ENCODE measurements around the gene NFIA. TPM values are rescaled to one million over a fixed set of nuclear protein-coding genes. Genes with fewer than 3 reads are reported as not detected.

Gene NFIA
- total RNA-seq, 1 experiment from 2014 or later, result 0.35 TPM

- Histone ChIP-seq H3T11ph (ENCODE audit: low read length) (no peak overlapping the region), H4K20me1 (ENCODE audit: control insufficient read depth, insufficient read depth, insufficient read length) (no peaks in the 10 kb centered on the region), H2BK120ac (ENCODE audit: low read depth, low read length, poor library complexity, severe bottlenecking) (no peak overlapping the region), H3K27me3 (ENCODE audit: insufficient read depth, low read length) (no peaks in the 10 kb centered on the region), H3K4me2 (ENCODE audit: insufficient read depth, insufficient read length, low read length) (no peak overlapping the region), H2AFZ (ENCODE audit: low read length) (no peak overlapping the region), H4K91ac (ENCODE audit: insufficient read length, low read depth, low read length) (no peak overlapping the region), H2BK20ac (ENCODE audit: low read depth, low read length, poor library complexity, severe bottlenecking) (no peak overlapping the region), H3K79me2 (ENCODE audit: insufficient read depth, low read length) (no peaks in the 10 kb centered on the region), H4K8ac (replicated peaks; ENCODE audit: insufficient read length, low read depth, low read length) (no peak overlapping the region), H3K9ac (ENCODE audit: extremely low read depth, insufficient read length, low read length) (no peak overlapping the region), H3K56ac (ENCODE audit: insufficient read length, low read depth, low read length) (no peak overlapping the region), H3K9me3 (ENCODE audit: control insufficient read depth, low read depth, low read length) (no peaks in the 10 kb centered on the region), H2AK5ac (ENCODE audit: insufficient read length, low read length) (no peak overlapping the region), H3K4me1 (ENCODE audit: insufficient read depth, low read length) (no peaks in the 10 kb centered on the region), H2BK15ac (ENCODE audit: low read depth, low read length) (no peak overlapping the region), H3K18ac (ENCODE audit: insufficient read length, low read depth, low read length) (no peak overlapping the region), H3K79me1 (ENCODE audit: insufficient read depth, low read depth, low read length, poor library complexity, severe bottlenecking) (no peaks in the 10 kb centered on the region), H2BK5ac (ENCODE audit: insufficient read length, low read length) (no peak overlapping the region), H3K23ac (ENCODE audit: insufficient read length, low read depth, low read length) (no peak overlapping the region), H3K23me2 (ENCODE audit: insufficient read length, low read depth, low read length, poor library complexity, severe bottlenecking) (no peaks in the 10 kb centered on the region), H2BK12ac (ENCODE audit: insufficient read length, low read depth, low read length) (no peak overlapping the region), H3K4ac (ENCODE audit: low read depth, low read length) (no peak overlapping the region), H4K5ac (ENCODE audit: insufficient read length, low read depth, low read length) (no peak overlapping the region), H3K14ac (ENCODE audit: insufficient read depth, low read length) (no peak overlapping the region), H3K27ac (ENCODE audit: insufficient read length, low read depth, low read length) (no peak overlapping the region)
- H3K4me1 Mint-ChIP-seq, result peaks cover 4 to 14% of the 10 kb centered on the region in 2 experiments
- H3K36me3 Mint-ChIP-seq (ENCODE audit: insufficient read depth in 1 of 3, low read depth in 3 of 3), result no peaks in the 10 kb centered on the region
- WGBS (ENCODE audit: extremely low coverage, insufficient read length, low lambda C conversion rate), result no CpG with 5 or more reads among the region's 2 CpGs
- no peak overlapping the region for H3K4me3 Mint-ChIP-seq
- DNase-seq, result no peak
- no peaks in the 10 kb centered on the region for H3K27me3 Mint-ChIP-seq (ENCODE audit: low read depth)
- TF ChIP-seq CTCF (conservative IDR thresholded peaks at IDR 0.05), result no peak
- no peak overlapping the region for H3K27ac Mint-ChIP-seq
- H3K9me3 Mint-ChIP-seq, result no peaks in the 10 kb centered on the region
Measured at GRCh38 chr1:61428146-61428545, 345.8 kb downstream of the NFIA start.

All from H9 (cell line).